Endothelial cell of umbilical vein (primary cell): Measurements from ENCODE around the gene ADARB1. TPM values are rescaled to one million over a fixed set of nuclear protein-coding genes. Genes with fewer than 3 reads are reported as not detected.

ENCODE experiments used
- BruUV-seq: library from RNA; stranded (reverse); fragments of 400-500 nt; replicated peaks from 2 replicates; lab custom pipeline; 2021; lab: Mats Ljungman, UMichigan
- CTCF ChIA-PET: fragments of 300-600, 350-600 bp; sonication (Branson Sonifier 250); formaldehyde crosslinking; loops from one replicate; lab custom pipeline; 2021; ENCODE audit warnings: antibody characterized with exemption, inconsistent platforms; lab: Charles Lee
- POLR2A ChIA-PET: fragments of 300-600, 350-600 bp; sonication (Branson Sonifier 250); formaldehyde crosslinking; loops from one replicate; lab custom pipeline; 2021; ENCODE audit warnings: antibody characterized with exemption, inconsistent platforms; lab: Charles Lee
- DNase-seq: peaks from one replicate; pipeline ENCODE4 v3.0.0-alpha.2; 2011; ENCODE audit warnings: low read depth, low spot score
- FAIRE-seq: peaks from 2 replicates; lab custom pipeline; 2011; peaks lifted over from hg19 to GRCh38; lab: Jason Lieb, UNC
- H2AFZ ChIP-seq: 2 replicates; pipeline ENCODE4 v1.6.0; 2012; ENCODE audit warnings: low read depth, low read length, control low read depth, inconsistent platforms
- H3K27ac ChIP-seq: 2 replicates; pipeline ENCODE4 v1.5.1; 2011; ENCODE audit warnings: low read depth, mild to moderate bottlenecking, control low read depth, low read length, moderate library complexity; ENCODE audit not compliant: insufficient read depth
- H3K27me3 ChIP-seq, 2 experiments: 2 replicates each; pipeline versions ENCODE4 v1.6.0 to v1.6.1; 2011; ENCODE audit warnings: low read length in 2 of 2, mixed read lengths in 1 of 2; ENCODE audit not compliant: control insufficient read depth in 2 of 2, insufficient read depth in 2 of 2
- H3K36me3 ChIP-seq, 2 experiments: 2 replicates in 1 of 2; 3 replicates in 1 of 2; pipeline ENCODE4 v1.5.1; 2011; ENCODE audit warnings: low read length in 2 of 2, mild to moderate bottlenecking in 1 of 2, moderate library complexity in 1 of 2; ENCODE audit not compliant: control insufficient read depth in 2 of 2, insufficient read depth in 2 of 2; ENCODE audit errors: extremely low read depth in 1 of 2
- H3K4me1 ChIP-seq: 3 replicates; pipeline ENCODE4 v1.5.1; 2011; ENCODE audit warnings: mild to moderate bottlenecking, low read length; ENCODE audit not compliant: control insufficient read depth, insufficient read depth; ENCODE audit errors: extremely low read depth
- H3K4me2 ChIP-seq: 2 replicates; pipeline ENCODE4 v1.6.1; 2011; ENCODE audit warnings: low read length, control low read depth, mixed read lengths; ENCODE audit not compliant: insufficient read depth
- H3K4me3 ChIP-seq, 3 experiments: fragments of 200-600 bp in 1 of 3; sonication (generic), shearing (Covaris generic) in 1 of 3; replicated peaks in 1 of 3; 2 replicates each; pipeline ENCODE4 v1.5.1; 2011 to 2016; ENCODE audit warnings: control low read depth in 3 of 3, low read length in 3 of 3, mild to moderate bottlenecking in 2 of 3, inconsistent platforms in 1 of 3, low read depth in 1 of 3, moderate library complexity in 1 of 3; ENCODE audit not compliant: insufficient read depth in 1 of 3
- H3K79me2 ChIP-seq: 2 replicates; pipeline ENCODE4 v1.6.0; 2012; ENCODE audit warnings: low read length, inconsistent platforms; ENCODE audit not compliant: control insufficient read depth, insufficient read depth
- H3K9ac ChIP-seq: replicated peaks from 2 replicates; pipeline ENCODE3; 2011; ENCODE audit warnings: low read length, control low read depth; ENCODE audit not compliant: insufficient read depth; ENCODE audit errors: extremely low read depth
- H3K9me1 ChIP-seq: replicated peaks from 3 replicates; pipeline ENCODE4 v1.6.0; 2011; ENCODE audit warnings: mild to moderate bottlenecking, low read length; ENCODE audit not compliant: control insufficient read depth, insufficient read depth; ENCODE audit errors: extremely low read depth
- H3K9me3 ChIP-seq: replicated peaks from 2 replicates; pipeline ENCODE4 v1.5.1; 2012; ENCODE audit warnings: low read length, inconsistent platforms; ENCODE audit not compliant: control insufficient read depth, insufficient read depth
- H4K20me1 ChIP-seq: replicated peaks from 2 replicates; pipeline ENCODE3; 2011; ENCODE audit warnings: mild to moderate bottlenecking, low read length; ENCODE audit not compliant: control insufficient read depth, insufficient read depth; ENCODE audit errors: extremely low read depth
- CTCF ChIP-seq, 2 donors: IDR thresholded peaks; 1 replicate in 1 of 2; 2 replicates in 1 of 2; pipeline ENCODE4 v1.5.1; 2011; ENCODE audit warnings: low read length in 2 of 2, mild to moderate bottlenecking in 2 of 2, moderate library complexity in 2 of 2, control low read depth in 1 of 2, inconsistent platforms in 1 of 2, low read depth in 1 of 2; ENCODE audit not compliant: insufficient read depth in 1 of 2; ENCODE audit errors: extremely low read depth in 1 of 2
- EZH2 ChIP-seq: IDR thresholded peaks from 2 replicates; pipeline ENCODE4 v1.6.1; 2012; ENCODE audit warnings: borderline replicate concordance, low read depth, mild to moderate bottlenecking, moderate library complexity, low read length, inconsistent platforms; ENCODE audit not compliant: severe bottlenecking
- FOS ChIP-seq: IDR thresholded peaks from 2 replicates; pipeline ENCODE4 v1.6.1; 2011; ENCODE audit warnings: mild to moderate bottlenecking, low read length, moderate library complexity, borderline replicate concordance; ENCODE audit not compliant: insufficient read depth
- GATA2 ChIP-seq: IDR thresholded peaks from 2 replicates; pipeline ENCODE4 v1.7.0; 2011; ENCODE audit warnings: low read depth, mild to moderate bottlenecking, moderate library complexity, mixed read lengths, low read length; ENCODE audit not compliant: insufficient read length, insufficient read depth
- JUN ChIP-seq: IDR thresholded peaks from 2 replicates; pipeline ENCODE4 v1.6.1; 2011; ENCODE audit warnings: borderline replicate concordance, low read depth; ENCODE audit not compliant: insufficient read length, insufficient read depth
- MAX ChIP-seq: IDR thresholded peaks from 2 replicates; pipeline ENCODE4 v1.6.1; 2011; ENCODE audit not compliant: insufficient read depth, insufficient read length
- MYC ChIP-seq: IDR thresholded peaks from one replicate; pipeline ENCODE4 v1.6.1; 2011; ENCODE audit warnings: mild to moderate bottlenecking, low read depth, low read length
- POLR2A ChIP-seq: IDR thresholded peaks from 2 replicates; pipeline ENCODE4 v1.6.1; 2012; ENCODE audit warnings: low read depth, mild to moderate bottlenecking, control low read depth, low read length
- POLR2AphosphoS5 ChIP-seq: IDR thresholded peaks from 2 replicates; pipeline ENCODE4 v1.6.1; 2012; ENCODE audit warnings: low read depth, mild to moderate bottlenecking, control low read depth, low read length, moderate library complexity; ENCODE audit not compliant: insufficient read depth
- dilution Hi-C: fragments of 300-500 bp; cut with MboI; formaldehyde crosslinking; loops from one replicate; pipeline ENCODE4 v1.15.0; 2019; ENCODE audit warnings: low sequenced_read_pairs; ENCODE audit not compliant: extremely low pct_ligation_motif_present
- intact Hi-C: fragments of 100-400 bp; cut with micrococcal nuclease; formaldehyde crosslinking; loops from one replicate; pipeline ENCODE4 v1.10.0; 2022
- polyA plus RNA-seq, 4 experiments: library from polyadenylated mRNA; depleted of rRNA in 3 of 4; stranded (reverse) in 3 of 4; unstranded in 1 of 4; fragments of >200 nt; gene quantifications; 2 replicates each; pipeline versions ENCODE4 v1.2.1 to v1.2.3, GENCODE V29; 2011 to 2012; ENCODE audit warnings: missing spikeins in 1 of 4
- total RNA-seq: library from RNA; stranded (reverse); gene quantifications from 2 replicates; pipeline ENCODE4 v1.2.3, GENCODE V29; 2021

Gene ADARB1
- total and polyA plus RNA-seq, 2 donors (not counting 3 experiments of a cell fraction or from before 2014, with no cell fraction given) = 32.5 to 54.3 TPM

DNA sequence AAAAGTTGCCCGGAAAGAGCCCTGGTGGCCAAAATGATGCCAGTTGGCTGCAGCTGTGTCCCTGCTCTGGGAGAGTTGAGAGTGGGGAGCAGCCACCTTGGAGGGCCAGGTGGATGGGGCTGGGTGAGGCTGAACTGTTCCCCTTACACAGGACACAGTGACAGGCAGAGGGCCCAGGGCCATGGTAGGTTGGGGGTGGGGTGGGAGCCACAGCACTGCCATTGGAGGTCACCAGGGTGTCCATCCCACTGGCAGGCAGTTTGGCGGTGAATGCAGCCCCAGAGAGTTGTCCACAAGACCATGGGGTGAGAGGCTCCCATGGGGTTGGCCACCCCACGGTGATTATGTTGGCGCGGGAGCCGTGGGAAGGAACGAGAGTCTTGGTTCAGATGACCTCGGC is 125.7 kb downstream of the ADARB1 start:
- Histone ChIP-seq H3K9ac (no peak overlapping the region), H3K4me3 (no peak overlapping the region), H3K9me3 (no peaks in the 10 kb centered on the region), H3K4me1 (peaks cover 3% of the 10 kb centered on the region), H3K9me1 (no peaks in the 10 kb centered on the region), H3K4me2 (no peak overlapping the region), H3K27me3 (no peaks in the 10 kb centered on the region), H4K20me1 (no peaks in the 10 kb centered on the region), H2AFZ (no peak overlapping the region), H3K27ac (no peak overlapping the region), H3K36me3 (peaks cover 3% of the 10 kb centered on the region in 2 experiments), H3K79me2 (no peaks in the 10 kb centered on the region)
- TF ChIP-seq EZH2 (no peak), MAX (no peak), MYC (no peak), GATA2 (no peak), CTCF (IDR thresholded peaks at IDR 0.05; ENCODE audit: extremely low read depth in 1 of 2, insufficient read depth in 1 of 2, low read depth in 1 of 2, low read length in 2 of 2) (no peak), POLR2A (no peak), JUN (no peak), POLR2AphosphoS5 (no peak), FOS (no peak)
- ChIA-PET CTCF (interaction anchor here (1.0 to 1.9 kb wide), 3 partner anchors 9 to 60 kb away, joined by 3 to 5 read pairs (median 3); no protein-coding TSS in a partner anchor), POLR2A (no interaction called here)
- dilution Hi-C loops (no loop called here), intact Hi-C loops (no loop called here)
- DNase-seq = no peak
- no TSS peak for BruUV-seq
- FAIRE-seq = no peak
